ENCODE results near the gene TEKTIP1. TPM values are rescaled to one million over a fixed set of nuclear protein-coding genes. Genes with fewer than 3 reads are reported as not detected.
"Not testable (repeated sequence)": the region's sequence is repeated elsewhere in the genome, so short reads cannot be mapped to it uniquely, and the experiment has no call there.

TEKTIP1 gene
- total RNA-seq, 1 experiment from 2014 or later, result not detected

DNA sequence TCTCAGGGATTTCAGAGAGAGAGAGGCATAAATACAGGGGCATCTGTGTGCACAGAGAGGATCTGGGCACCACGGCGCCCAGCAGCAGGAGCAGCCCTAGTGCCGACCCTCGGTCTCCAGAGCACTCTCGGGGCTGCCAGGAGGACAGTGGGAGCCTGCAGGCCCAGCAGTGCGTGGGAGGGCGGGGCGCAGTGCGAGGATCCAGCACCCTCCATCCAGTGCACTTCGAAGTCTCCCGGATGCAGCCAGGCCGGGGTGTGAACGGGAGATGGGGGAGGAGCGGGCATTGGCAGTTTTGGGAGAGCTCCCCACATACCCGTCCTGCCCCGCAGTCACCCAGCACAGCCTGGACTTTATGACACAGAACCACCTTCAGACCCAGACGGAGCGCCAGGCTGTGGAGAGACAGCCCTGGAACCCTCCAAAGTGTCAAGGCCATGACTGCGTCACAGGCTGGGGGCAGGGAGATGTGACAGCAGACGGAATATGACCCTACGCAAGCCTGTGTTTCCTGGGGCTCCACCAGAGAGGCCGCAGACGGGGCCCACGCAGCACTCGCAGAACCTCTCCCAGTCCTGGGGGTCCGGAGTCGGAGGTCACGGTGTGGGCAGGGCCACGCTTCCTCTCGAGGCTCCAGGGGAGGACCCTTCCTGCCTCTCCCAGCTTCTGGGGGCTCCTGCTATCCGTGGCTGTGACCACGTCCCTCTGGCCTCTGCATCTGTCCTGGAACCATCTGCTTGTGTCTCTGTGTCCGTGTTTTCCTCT is 14.7 kb upstream of the TEKTIP1 start:
- Histone ChIP-seq H3K9me3 (ENCODE audit: low read length) (no peaks in the 10 kb centered on the region), H3K79me2 (ENCODE audit: low read length) (peaks cover 26% of the 10 kb centered on the region), H3K9ac (ENCODE audit: low read length) (no peak overlapping the region), H3K27ac (ENCODE audit: low read length) (no peak overlapping the region), H2AFZ (ENCODE audit: low read length) (no peak overlapping the region), H3K27me3 (ENCODE audit: low read length) (no peaks in the 10 kb centered on the region), H3K4me1 (ENCODE audit: low read length) (peaks cover 3% of the 10 kb centered on the region; the same call in 1 of the 2 replicates), H3K9me2 (replicated peaks; ENCODE audit: insufficient read depth, low read length) (no peaks in the 10 kb centered on the region), H3K36me3 (ENCODE audit: insufficient read depth, low read length) (no peaks in the 10 kb centered on the region), H4K20me1 (ENCODE audit: insufficient read depth, low read depth, low read length) (peaks cover 4% of the 10 kb centered on the region; the same call in 1 of the 2 replicates), H3K4me2 (ENCODE audit: low read depth, low read length, poor library complexity, severe bottlenecking) (no peak overlapping the region), H3K4me3 (ENCODE audit: low read length) (no peak overlapping the region)
- DNase-seq, result no peak

DNA sequence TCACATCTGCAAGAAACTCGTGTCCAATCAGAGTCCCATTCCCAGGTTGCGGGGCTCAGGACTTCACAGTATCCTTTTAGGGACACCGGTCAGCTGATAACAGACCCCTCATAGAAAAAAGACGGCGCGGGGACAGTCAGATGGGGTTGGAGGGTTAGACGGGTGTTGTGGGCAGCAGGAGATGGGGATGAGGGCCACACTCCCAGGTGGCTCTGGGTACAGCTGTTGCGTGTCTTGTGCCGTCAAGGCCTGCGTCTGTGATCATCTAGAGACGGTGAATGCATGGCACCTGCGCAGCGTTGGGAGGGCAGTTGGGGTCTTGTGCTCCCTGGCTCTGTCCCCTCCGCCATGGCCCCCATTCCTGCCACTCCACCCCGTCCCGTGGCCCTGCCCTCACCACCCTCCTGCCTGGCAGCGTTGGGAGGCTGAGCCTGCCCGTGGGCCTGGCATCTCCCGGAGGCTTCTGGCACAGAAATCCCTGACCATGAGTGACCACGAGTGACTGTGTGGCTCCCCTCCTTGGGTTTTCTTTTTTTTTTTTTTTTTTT is 14.0 kb upstream of the TEKTIP1 start:
- DNase-seq, result no peak
- Histone ChIP-seq H3K27ac (ENCODE audit: low read length) (no peak overlapping the region), H3K79me2 (ENCODE audit: low read length) (peaks cover 19% of the 10 kb centered on the region), H3K9me2 (replicated peaks; ENCODE audit: insufficient read depth, low read length) (no peaks in the 10 kb centered on the region), H3K36me3 (ENCODE audit: insufficient read depth, low read length) (no peaks in the 10 kb centered on the region), H3K27me3 (ENCODE audit: low read length) (no peaks in the 10 kb centered on the region), H3K4me2 (ENCODE audit: low read depth, low read length, poor library complexity, severe bottlenecking) (no peak overlapping the region), H4K20me1 (ENCODE audit: insufficient read depth, low read depth, low read length) (peaks cover 2% of the 10 kb centered on the region; the same call in 1 of the 2 replicates), H2AFZ (ENCODE audit: low read length) (no peak overlapping the region), H3K4me1 (ENCODE audit: low read length) (no peaks in the 10 kb centered on the region), H3K4me3 (ENCODE audit: low read length) (no peak overlapping the region), H3K9ac (ENCODE audit: low read length) (no peak overlapping the region), H3K9me3 (ENCODE audit: low read length) (no peaks in the 10 kb centered on the region)

DNA sequence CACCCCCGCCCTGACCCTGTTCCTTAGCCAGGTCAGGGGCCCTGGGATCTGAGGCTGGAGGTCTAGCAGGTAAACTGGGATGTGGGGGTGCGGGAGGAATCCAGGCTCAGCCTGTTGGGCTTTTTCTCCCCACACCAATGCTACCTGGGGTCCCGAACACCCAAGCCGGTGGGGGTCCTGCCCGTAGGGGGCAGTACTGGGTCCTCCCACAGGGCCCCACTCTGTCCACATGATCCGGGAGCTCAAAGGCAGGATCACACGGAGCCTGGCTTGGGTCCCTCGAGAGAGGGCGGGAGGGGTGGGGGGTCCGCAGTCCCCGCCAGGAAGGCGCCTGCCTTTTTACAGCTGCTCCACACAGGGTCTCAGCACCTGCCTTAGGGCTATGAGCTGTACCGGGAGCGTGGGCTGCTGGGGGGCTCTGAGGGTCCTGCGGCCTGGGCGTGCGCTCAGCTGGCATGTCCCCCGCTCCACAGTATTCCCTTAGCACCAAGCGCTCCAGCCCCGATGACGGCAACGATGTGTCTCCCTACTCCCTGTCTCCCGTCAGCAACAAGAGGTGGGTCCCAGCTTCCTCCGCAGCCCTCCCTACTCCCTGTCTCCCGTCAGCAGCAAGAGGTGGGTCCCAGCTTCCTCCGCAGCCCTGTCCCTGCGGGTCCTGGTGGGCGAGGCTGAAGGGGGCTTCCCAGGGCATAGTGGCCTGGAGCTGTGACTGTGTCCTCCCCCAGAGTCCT is 12.3 kb upstream of the TEKTIP1 start:
- no peak overlapping the region for H3K9ac ChIP-seq (ENCODE audit: low read length)
- DNase-seq, result no peak
- no peak overlapping the region for H3K4me3 ChIP-seq (ENCODE audit: low read length)
- no peaks in the 10 kb centered on the region for H4K20me1 ChIP-seq (ENCODE audit: insufficient read depth, low read depth, low read length)
- H3K27me3 ChIP-seq (ENCODE audit: low read length), result no peaks in the 10 kb centered on the region
- peaks cover 6% of the 10 kb centered on the region; the same call in 1 of the 2 replicates for H3K79me2 ChIP-seq (ENCODE audit: low read length)
- no peaks in the 10 kb centered on the region for H3K9me2 ChIP-seq (replicated peaks; ENCODE audit: insufficient read depth, low read length)
- H3K27ac ChIP-seq (ENCODE audit: low read length), result no peak overlapping the region
- H3K4me2 ChIP-seq (ENCODE audit: low read depth, low read length, poor library complexity, severe bottlenecking), result no peak overlapping the region
- H3K36me3 ChIP-seq (ENCODE audit: insufficient read depth, low read length), result no peaks in the 10 kb centered on the region
- H2AFZ ChIP-seq (ENCODE audit: low read length), result no peak overlapping the region
- no peaks in the 10 kb centered on the region for H3K4me1 ChIP-seq (ENCODE audit: low read length)
- no peaks in the 10 kb centered on the region for H3K9me3 ChIP-seq (ENCODE audit: low read length)

DNA sequence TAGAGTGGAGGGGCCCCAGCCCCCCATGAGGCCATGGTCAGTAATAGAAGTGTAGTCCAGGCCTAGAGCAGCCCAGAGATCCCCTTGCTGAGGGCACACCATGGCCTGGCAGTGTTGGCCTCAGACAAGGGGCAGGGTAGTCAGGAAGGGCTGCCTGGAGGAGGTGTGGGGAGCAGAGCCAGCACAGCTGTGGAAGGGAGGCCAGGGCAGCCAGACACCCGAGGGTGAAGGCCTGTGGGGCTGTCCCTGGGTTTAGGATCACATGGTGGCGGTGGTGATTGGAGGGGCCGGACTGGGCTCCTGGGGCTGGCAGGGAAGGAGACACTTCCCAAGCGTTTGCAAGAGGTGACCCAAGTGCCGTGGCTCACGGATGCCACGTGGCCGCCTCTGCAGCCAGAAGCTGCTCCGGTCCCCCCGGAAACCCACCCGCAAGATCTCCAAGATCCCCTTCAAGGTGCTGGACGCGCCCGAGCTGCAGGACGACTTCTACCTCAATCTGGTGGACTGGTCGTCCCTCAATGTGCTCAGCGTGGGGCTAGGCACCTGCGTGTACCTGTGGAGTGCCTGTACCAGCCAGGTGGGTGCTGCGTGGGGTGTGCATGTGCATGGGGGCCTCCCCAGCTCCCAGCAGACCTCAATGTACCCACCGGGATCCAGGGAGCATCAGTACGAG is 11.6 kb upstream of the TEKTIP1 start:
- no peak overlapping the region for H3K9ac ChIP-seq (ENCODE audit: low read length)
- no peaks in the 10 kb centered on the region for H3K36me3 ChIP-seq (ENCODE audit: insufficient read depth, low read length)
- no peaks in the 10 kb centered on the region for H3K4me1 ChIP-seq (ENCODE audit: low read length)
- H3K9me3 ChIP-seq (ENCODE audit: low read length), result no peaks in the 10 kb centered on the region
- no peaks in the 10 kb centered on the region for H3K27me3 ChIP-seq (ENCODE audit: low read length)
- no peak overlapping the region for H3K4me3 ChIP-seq (ENCODE audit: low read length)
- H2AFZ ChIP-seq (ENCODE audit: low read length), result no peak overlapping the region
- H4K20me1 ChIP-seq (ENCODE audit: insufficient read depth, low read depth, low read length), result no peaks in the 10 kb centered on the region
- H3K9me2 ChIP-seq (replicated peaks; ENCODE audit: insufficient read depth, low read length), result no peaks in the 10 kb centered on the region
- H3K79me2 ChIP-seq (ENCODE audit: low read length), result peaks cover under 1% of the 10 kb centered on the region; the same call in 1 of the 2 replicates
- H3K27ac ChIP-seq (ENCODE audit: low read length), result no peak overlapping the region
- no peak for DNase-seq
- no peak overlapping the region for H3K4me2 ChIP-seq (ENCODE audit: low read depth, low read length, poor library complexity, severe bottlenecking)

DNA sequence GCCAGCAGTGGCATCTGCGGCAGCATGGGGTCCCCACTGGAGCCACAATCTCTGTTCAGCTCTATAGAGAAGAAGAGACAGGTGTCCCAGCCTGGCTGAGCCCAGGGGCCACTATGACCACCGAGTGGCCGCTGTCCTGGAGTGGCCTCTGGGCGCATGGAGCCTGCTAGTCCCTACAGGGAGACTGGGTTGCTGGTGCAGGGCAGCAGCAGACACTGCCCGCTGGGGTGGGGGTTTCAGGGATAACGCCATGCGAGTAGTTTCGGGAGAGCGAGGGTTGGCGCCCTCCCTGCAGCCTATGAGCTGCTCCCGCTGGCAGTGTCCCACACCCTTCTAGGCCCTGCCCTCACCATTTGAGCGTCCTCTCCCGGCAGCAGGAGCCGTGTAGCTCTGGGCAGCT is 10.9 kb upstream of the TEKTIP1 start:
- no peaks in the 10 kb centered on the region for H3K9me3 ChIP-seq (ENCODE audit: low read length)
- no peak overlapping the region for H3K4me3 ChIP-seq (ENCODE audit: low read length)
- no peak overlapping the region for H2AFZ ChIP-seq (ENCODE audit: low read length)
- H4K20me1 ChIP-seq (ENCODE audit: insufficient read depth, low read depth, low read length), result no peaks in the 10 kb centered on the region
- DNase-seq, result no peak
- no peaks in the 10 kb centered on the region for H3K9me2 ChIP-seq (replicated peaks; ENCODE audit: insufficient read depth, low read length)
- no peak overlapping the region for H3K9ac ChIP-seq (ENCODE audit: low read length)
- H3K27me3 ChIP-seq (ENCODE audit: low read length), result no peaks in the 10 kb centered on the region
- no peaks in the 10 kb centered on the region for H3K36me3 ChIP-seq (ENCODE audit: insufficient read depth, low read length)
- H3K79me2 ChIP-seq (ENCODE audit: low read length), result no peaks in the 10 kb centered on the region
- no peak overlapping the region for H3K27ac ChIP-seq (ENCODE audit: low read length)
- no peaks in the 10 kb centered on the region for H3K4me1 ChIP-seq (ENCODE audit: low read length)
- H3K4me2 ChIP-seq (ENCODE audit: low read depth, low read length, poor library complexity, severe bottlenecking), result no peak overlapping the region

DNA sequence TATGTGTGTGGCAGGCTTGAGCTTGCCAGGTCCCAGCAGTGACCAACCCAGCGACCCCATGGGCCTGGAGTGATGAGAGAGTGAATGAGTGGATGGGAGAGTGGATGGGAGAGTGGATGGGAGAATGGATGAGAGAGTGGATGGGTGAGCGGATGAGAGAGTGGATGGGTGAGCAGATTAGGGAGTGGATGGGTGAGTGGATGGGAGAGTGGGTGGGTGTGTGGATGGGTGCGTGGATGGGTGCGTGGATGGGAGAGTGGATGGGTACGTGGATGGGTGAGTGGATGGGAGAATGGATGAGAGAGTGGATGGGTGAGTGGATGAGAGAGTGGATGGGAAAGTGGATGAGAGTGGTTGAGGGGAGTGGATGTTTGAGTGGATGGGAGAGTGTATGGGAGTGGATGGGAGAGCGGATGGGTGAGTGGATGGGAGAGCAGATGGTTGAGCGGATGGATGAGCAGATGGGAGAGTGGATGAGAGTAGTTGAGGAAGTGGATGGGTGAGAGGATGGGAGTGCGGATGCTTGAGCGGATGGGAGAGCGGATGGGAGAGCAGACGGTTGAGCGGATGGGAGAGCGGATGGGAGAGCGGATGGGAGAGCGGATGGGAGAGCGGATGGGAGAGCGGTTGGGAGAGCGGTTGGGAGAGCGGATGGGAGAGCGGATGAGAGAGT is 10.3 kb upstream of the TEKTIP1 start:
- H2AFZ ChIP-seq (ENCODE audit: low read length), result no peak overlapping the region
- no peaks in the 10 kb centered on the region for H3K4me1 ChIP-seq (ENCODE audit: low read length)
- no peak overlapping the region for H3K4me3 ChIP-seq (ENCODE audit: low read length)
- H3K27ac ChIP-seq (ENCODE audit: low read length), result no peak overlapping the region
- H3K27me3 ChIP-seq (ENCODE audit: low read length), result no peaks in the 10 kb centered on the region
- no peak for DNase-seq
- H3K9me2 ChIP-seq (replicated peaks; ENCODE audit: insufficient read depth, low read length), result no peaks in the 10 kb centered on the region
- no peak overlapping the region for H3K9ac ChIP-seq (ENCODE audit: low read length)
- no peaks in the 10 kb centered on the region for H3K79me2 ChIP-seq (ENCODE audit: low read length)
- no peaks in the 10 kb centered on the region for H3K9me3 ChIP-seq (ENCODE audit: low read length)
- no peak overlapping the region for H3K4me2 ChIP-seq (ENCODE audit: low read depth, low read length, poor library complexity, severe bottlenecking)
- H4K20me1 ChIP-seq (ENCODE audit: insufficient read depth, low read depth, low read length), result no peaks in the 10 kb centered on the region
- no peaks in the 10 kb centered on the region for H3K36me3 ChIP-seq (ENCODE audit: insufficient read depth, low read length)

DNA sequence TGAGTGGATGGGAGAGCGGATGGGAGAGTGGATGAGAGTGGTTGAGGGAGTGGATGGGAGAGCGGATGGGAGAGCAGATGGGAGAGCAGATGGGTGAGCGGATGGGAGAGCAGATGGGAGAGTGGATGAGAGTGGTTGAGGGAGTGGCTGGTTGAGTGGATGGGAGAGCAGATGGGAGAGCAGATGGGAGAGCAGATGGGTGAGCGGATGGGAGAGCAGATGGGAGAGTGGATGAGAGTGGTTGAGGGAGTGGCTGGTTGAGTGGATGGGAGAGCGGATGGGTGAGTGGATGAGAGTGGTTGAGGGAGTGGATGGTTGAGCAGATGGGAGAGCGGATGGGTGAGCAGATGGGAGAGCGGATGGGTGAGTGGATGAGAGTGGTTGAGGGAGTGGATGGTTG is 9.7 kb upstream of the TEKTIP1 start:
- not testable (repeated sequence) for H3K9ac ChIP-seq (ENCODE audit: low read length); DNase-seq; H3K9me2 ChIP-seq (replicated peaks; ENCODE audit: insufficient read depth, low read length); H4K20me1 ChIP-seq (ENCODE audit: insufficient read depth, low read depth, low read length); H3K36me3 ChIP-seq (ENCODE audit: insufficient read depth, low read length); H3K4me3 ChIP-seq (ENCODE audit: low read length); H3K27ac ChIP-seq (ENCODE audit: low read length); H2AFZ ChIP-seq (ENCODE audit: low read length); H3K9me3 ChIP-seq (ENCODE audit: low read length); H3K27me3 ChIP-seq (ENCODE audit: low read length); H3K4me2 ChIP-seq (ENCODE audit: low read depth, low read length, poor library complexity, severe bottlenecking); H3K79me2 ChIP-seq (ENCODE audit: low read length); H3K4me1 ChIP-seq (ENCODE audit: low read length)

All from Karpas-422 (cell line).